Keratinocyte (primary cell): Measurements from ENCODE around the gene NT5DC4. TPM values are rescaled to one million over a fixed set of nuclear protein-coding genes. Genes with fewer than 3 reads are reported as not detected.
A peak's percentile ranks its signal among the peaks of the same experiment; 100 is the strongest.

ENCODE experiments used
- DNase-seq: peaks from one replicate; pipeline ENCODE4 v3.0.0-alpha.2; 2011; ENCODE audit warnings: low read depth, missing footprints, low spot score
- FAIRE-seq: peaks from 2 replicates; lab custom pipeline; 2011; peaks lifted over from hg19 to GRCh38; lab: Jason Lieb, UNC
- H2AFZ ChIP-seq: 2 replicates; pipeline ENCODE4 v1.6.0; 2012; ENCODE audit warnings: low read length, control low read depth, inconsistent platforms; ENCODE audit not compliant: control insufficient read depth
- H3K27ac ChIP-seq: 2 replicates; pipeline ENCODE4 v1.5.1; 2011; ENCODE audit warnings: low read length; ENCODE audit not compliant: control insufficient read depth, insufficient read depth
- H3K27me3 ChIP-seq: 3 replicates; pipeline ENCODE4 v1.6.0; 2011; ENCODE audit warnings: low read length; ENCODE audit not compliant: control insufficient read depth, insufficient read depth; ENCODE audit errors: extremely low read depth
- H3K36me3 ChIP-seq, 2 experiments: 2 replicates in 1 of 2; 3 replicates in 1 of 2; pipeline ENCODE4 v1.5.1; 2011; ENCODE audit warnings: low read length in 2 of 2, mild to moderate bottlenecking in 1 of 2; ENCODE audit not compliant: control insufficient read depth in 2 of 2, insufficient read depth in 2 of 2; ENCODE audit errors: extremely low read depth in 1 of 2
- H3K4me1 ChIP-seq: 3 replicates; pipeline ENCODE4 v1.5.1; 2011; ENCODE audit warnings: low read length; ENCODE audit not compliant: control insufficient read depth, insufficient read depth; ENCODE audit errors: extremely low read depth
- H3K4me2 ChIP-seq: 3 replicates; pipeline ENCODE4 v1.6.0; 2011; ENCODE audit warnings: low read depth, low read length; ENCODE audit not compliant: control insufficient read depth, insufficient read depth; ENCODE audit errors: extremely low read depth
- H3K4me3 ChIP-seq, 3 experiments: fragments of 200-600 bp in 1 of 3; sonication (generic) in 1 of 3; 2 replicates in 2 of 3; 3 replicates in 1 of 3; pipeline ENCODE4 v1.5.1; 2011 to 2016; ENCODE audit warnings: low read length in 3 of 3, mild to moderate bottlenecking in 3 of 3, control low read depth in 2 of 3, inconsistent platforms in 1 of 3, low read depth in 1 of 3, mixed read lengths in 1 of 3, mixed run types in 1 of 3, moderate library complexity in 1 of 3; ENCODE audit not compliant: control insufficient read depth in 2 of 3, insufficient read depth in 2 of 3; ENCODE audit errors: extremely low read depth in 1 of 3
- H3K79me2 ChIP-seq: 2 replicates; pipeline ENCODE4 v1.6.0; 2012; ENCODE audit warnings: low read length; ENCODE audit not compliant: control insufficient read depth, insufficient read depth
- H3K9ac ChIP-seq: 3 replicates; pipeline ENCODE4 v1.6.0; 2011; ENCODE audit warnings: low read length; ENCODE audit not compliant: control insufficient read depth, insufficient read depth; ENCODE audit errors: extremely low read depth
- H3K9me1 ChIP-seq: 3 replicates; pipeline ENCODE4 v1.6.0; 2011; ENCODE audit warnings: low read length; ENCODE audit not compliant: control insufficient read depth, insufficient read depth; ENCODE audit errors: extremely low read depth
- H3K9me3 ChIP-seq: 2 replicates; pipeline ENCODE4 v1.5.1; 2012; ENCODE audit warnings: low read depth, low read length; ENCODE audit not compliant: control insufficient read depth
- H4K20me1 ChIP-seq: 3 replicates; pipeline ENCODE4 v1.6.0; 2011; ENCODE audit warnings: low read length; ENCODE audit not compliant: control insufficient read depth, insufficient read depth; ENCODE audit errors: extremely low read depth
- CTCF ChIP-seq, 3 experiments: IDR thresholded peaks in 1 of 3; conservative IDR thresholded peaks in 1 of 3; optimal IDR thresholded peaks in 1 of 3; 2 replicates in 2 of 3; 3 replicates in 1 of 3; pipeline versions ENCODE3 to v1.5.1; 2011; ENCODE audit warnings: low read length in 3 of 3, mild to moderate bottlenecking in 3 of 3, moderate library complexity in 2 of 3, control low read depth in 1 of 3, inconsistent platforms in 1 of 3; ENCODE audit not compliant: insufficient read depth in 2 of 3; ENCODE audit errors: extremely low read depth in 1 of 3
- EZH2 ChIP-seq: IDR thresholded peaks from one replicate; pipeline ENCODE4 v1.6.1; 2012; ENCODE audit warnings: inconsistent platforms, mild to moderate bottlenecking, low read length, moderate library complexity
- dilution Hi-C: fragments of 300-500 bp; cut with MboI; formaldehyde crosslinking; loops from one replicate; pipeline ENCODE4 v1.7.0; 2020; ENCODE audit warnings: low sequenced_read_pairs; ENCODE audit not compliant: extremely low pct_ligation_motif_present
- polyA plus RNA-seq, 5 experiments: library from polyadenylated mRNA; depleted of rRNA in 3 of 5; stranded (reverse) in 3 of 5; stranded (forward) in 1 of 5; unstranded in 1 of 5; fragments of >200 nt; gene quantifications; 1 replicate in 1 of 5; 2 replicates in 3 of 5; 3 replicates in 1 of 5; pipeline versions ENCODE4 v1.2.1 to v1.2.3, GENCODE V29; 2011 to 2012; ENCODE audit warnings: missing spikeins in 2 of 5, low read depth in 1 of 5, low replicate concordance in 1 of 5

NT5DC4 gene
- polyA plus RNA-seq, 1 donor (not counting 4 experiments of a cell fraction or from before 2014, with no cell fraction given): 1.00 TPM

DNA sequence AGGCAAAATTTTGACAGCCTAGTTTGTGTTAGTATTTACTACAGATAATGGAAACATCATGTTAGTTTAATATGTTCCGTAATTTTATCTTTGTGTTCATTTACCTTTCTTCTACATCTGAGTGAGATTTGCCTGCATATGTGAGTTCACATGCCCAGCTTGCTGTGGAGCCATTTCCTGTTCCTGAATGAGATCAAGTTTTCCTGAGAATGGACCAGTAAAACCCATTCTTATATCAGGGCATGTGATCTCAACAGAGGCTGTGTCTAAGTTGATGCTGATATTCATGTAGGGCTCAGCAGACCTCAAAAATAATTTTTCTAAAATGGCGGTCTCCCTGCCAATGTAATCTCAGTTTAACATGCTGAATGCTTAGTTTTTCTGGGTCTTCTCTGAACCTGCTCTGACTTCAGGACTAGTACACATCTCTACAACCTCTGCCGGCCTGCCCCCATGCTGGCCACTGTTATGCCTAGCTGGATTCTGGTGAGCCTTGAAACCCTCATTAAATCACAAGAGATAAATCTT is 62.4 kb downstream of the NT5DC4 start:
- Histone ChIP-seq H3K9me1 (no peaks in the 10 kb centered on the region), H4K20me1 (no peaks in the 10 kb centered on the region), H3K4me1 (peaks cover 57% of the 10 kb centered on the region), H3K79me2 (peaks cover 46% of the 10 kb centered on the region), H3K36me3 (peaks cover 27 to 44% of the 10 kb centered on the region in 2 experiments), H3K4me2 (peak overlapping the region; percentile 94), H3K4me3 (peak overlapping the region; percentile 70 to 83 (median 79)), H3K9me3 (no peaks in the 10 kb centered on the region), H3K9ac (peak overlapping the region; percentile 85), H3K27me3 (no peaks in the 10 kb centered on the region), H3K27ac (peak overlapping the region; percentile 97), H2AFZ (no peak overlapping the region)
- TF ChIP-seq CTCF (optimal IDR thresholded peaks at IDR 0.05 in 1 of 3, IDR thresholded peaks at IDR 0.05 in 1 of 3, conservative IDR thresholded peaks at IDR 0.05 in 1 of 3; ENCODE audit: extremely low read depth in 1 of 3, insufficient read depth in 2 of 3, low read length in 3 of 3) (no peak), EZH2 (no peak)
- FAIRE-seq (peak; percentile 78), DNase-seq (no peak)
- dilution Hi-C loops: no loop called here

DNA sequence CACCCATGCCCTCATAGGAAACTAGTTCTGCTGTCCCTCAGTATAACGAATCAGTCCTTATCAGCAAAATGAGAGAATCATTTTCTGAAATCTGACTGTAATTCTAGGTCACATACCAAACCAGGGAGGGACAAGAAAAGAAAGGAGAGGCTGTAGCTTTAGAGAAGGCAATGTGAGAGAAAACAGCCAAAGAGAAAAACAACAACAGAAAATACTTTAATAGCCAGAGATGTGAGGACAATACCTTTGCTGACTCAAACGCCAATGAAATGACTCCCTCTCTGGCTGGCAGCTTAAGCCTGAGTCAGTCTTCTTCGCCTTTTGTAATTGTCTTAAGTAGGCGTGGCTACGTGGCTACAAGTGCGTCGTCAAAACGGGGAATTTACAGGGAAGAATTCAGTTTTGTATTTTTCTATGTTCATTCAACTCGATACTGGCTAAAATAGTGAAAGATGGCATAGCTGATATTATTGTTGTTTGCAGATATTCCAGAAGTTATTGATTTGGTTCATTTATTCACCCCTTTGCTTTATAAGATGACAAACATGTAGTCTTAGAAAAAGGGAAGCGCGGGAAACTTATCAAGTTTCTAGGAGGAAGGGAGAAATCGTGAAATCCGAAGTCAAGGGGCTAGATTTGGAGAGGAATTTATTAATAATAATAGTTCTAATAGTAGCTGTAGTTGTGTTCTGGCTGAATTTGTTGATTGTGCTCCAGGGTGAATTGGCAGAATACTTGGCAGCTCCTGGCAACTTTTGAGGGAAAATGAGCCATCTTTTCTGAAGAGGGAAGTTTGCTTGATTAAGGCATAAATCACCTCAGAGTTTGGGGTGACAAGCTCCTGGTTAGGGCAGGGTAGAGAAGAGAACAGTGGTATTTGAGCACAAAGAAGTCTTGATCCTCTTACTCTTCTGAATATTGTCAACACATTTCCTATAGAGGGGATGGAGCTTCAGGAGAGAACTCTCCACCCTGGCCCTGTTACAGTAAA is 63.7 kb downstream of the NT5DC4 start, which contains the start of gene IL1A:
Gene IL1A (minus strand): TSS at position 295 of the 991 bp plus-strand sequence. CDS start 723 bp downstream, outside the sequence.
- dilution Hi-C loops: no loop called here
- H3K9me1 ChIP-seq: no peaks in the 10 kb centered on the region
- H3K9me3 ChIP-seq: no peaks in the 10 kb centered on the region
- H3K36me3 ChIP-seq: peaks cover 18 to 35% of the 10 kb centered on the region in 2 experiments
- peaks cover 46% of the 10 kb centered on the region for H3K79me2 ChIP-seq
- peak within 1 kb of the TSS; percentile 94 for H3K4me2 ChIP-seq
- peaks cover 51% of the 10 kb centered on the region for H3K4me1 ChIP-seq
- peak within 1 kb of the TSS; percentile 97 for H3K27ac ChIP-seq
- H3K4me3 ChIP-seq: peak within 1 kb of the TSS; percentile 70 to 83 (median 79)
- no peak within 1 kb of the TSS for H2AFZ ChIP-seq
- FAIRE-seq: peak; percentile 93
- TF ChIP-seq EZH2 (no peak), CTCF (optimal IDR thresholded peaks at IDR 0.05 in 1 of 3, IDR thresholded peaks at IDR 0.05 in 1 of 3, conservative IDR thresholded peaks at IDR 0.05 in 1 of 3; ENCODE audit: extremely low read depth in 1 of 3, insufficient read depth in 2 of 3, low read length in 3 of 3) (no peak)
- H4K20me1 ChIP-seq: no peaks in the 10 kb centered on the region
- no peaks in the 10 kb centered on the region for H3K27me3 ChIP-seq
- no peak for DNase-seq
- H3K9ac ChIP-seq: peak within 1 kb of the TSS; percentile 85
